B cell (primary cell): ENCODE data around the gene CERS1.

ENCODE experiments used
- EZH2 ChIP-seq: IDR thresholded peaks from 2 replicates; pipeline ENCODE4 v1.6.1; 2012; ENCODE audit warnings: borderline replicate concordance, low read depth, mild to moderate bottlenecking, moderate library complexity, low read length; ENCODE audit not compliant: insufficient read depth, poor library complexity, severe bottlenecking
- TF ChIP-seq, protein P1 (sequence below): fragments of 200-600 bp; IDR thresholded peaks from one replicate; pipeline ENCODE4 v1.8.0; 2022; ENCODE audit warnings: antibody characterized with exemption, mild to moderate bottlenecking

DNA sequence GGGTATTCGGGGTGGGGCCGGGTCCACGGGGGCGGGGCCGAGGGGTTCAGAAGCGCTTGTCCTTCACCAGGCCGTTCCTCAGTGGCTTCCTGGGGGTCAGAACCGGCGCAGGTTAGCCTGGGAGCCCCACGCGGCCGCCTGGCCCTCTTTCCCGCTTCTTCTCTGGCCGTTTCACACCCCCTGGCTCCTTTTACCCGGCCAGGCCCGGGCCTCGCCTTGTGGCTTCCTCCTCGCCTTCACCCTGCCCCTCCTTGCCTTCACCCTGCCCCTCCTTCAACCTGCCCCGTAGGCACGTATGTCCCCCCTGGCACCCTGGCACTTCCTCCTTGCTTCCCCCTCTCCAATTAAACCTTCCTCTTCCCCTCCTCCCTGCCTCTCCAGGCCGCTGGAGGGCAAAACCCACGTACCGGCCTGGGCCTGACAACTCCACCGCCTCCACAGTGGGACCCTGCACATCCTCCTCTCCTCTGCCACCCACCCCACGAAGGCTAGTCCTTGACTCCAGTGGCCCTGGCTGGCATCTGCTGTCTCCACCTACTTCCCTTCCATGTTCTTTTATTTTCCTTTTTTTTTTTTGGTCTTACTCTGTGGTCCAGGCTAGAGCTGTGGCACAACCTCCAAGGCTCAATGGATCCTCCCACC, 25.3 kb downstream of the CERS1 start:
- TF ChIP-seq, protein P1, sequence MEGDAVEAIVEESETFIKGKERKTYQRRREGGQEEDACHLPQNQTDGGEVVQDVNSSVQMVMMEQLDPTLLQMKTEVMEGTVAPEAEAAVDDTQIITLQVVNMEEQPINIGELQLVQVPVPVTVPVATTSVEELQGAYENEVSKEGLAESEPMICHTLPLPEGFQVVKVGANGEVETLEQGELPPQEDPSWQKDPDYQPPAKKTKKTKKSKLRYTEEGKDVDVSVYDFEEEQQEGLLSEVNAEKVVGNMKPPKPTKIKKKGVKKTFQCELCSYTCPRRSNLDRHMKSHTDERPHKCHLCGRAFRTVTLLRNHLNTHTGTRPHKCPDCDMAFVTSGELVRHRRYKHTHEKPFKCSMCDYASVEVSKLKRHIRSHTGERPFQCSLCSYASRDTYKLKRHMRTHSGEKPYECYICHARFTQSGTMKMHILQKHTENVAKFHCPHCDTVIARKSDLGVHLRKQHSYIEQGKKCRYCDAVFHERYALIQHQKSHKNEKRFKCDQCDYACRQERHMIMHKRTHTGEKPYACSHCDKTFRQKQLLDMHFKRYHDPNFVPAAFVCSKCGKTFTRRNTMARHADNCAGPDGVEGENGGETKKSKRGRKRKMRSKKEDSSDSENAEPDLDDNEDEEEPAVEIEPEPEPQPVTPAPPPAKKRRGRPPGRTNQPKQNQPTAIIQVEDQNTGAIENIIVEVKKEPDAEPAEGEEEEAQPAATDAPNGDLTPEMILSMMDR, result no peak
- TF ChIP-seq EZH2, result no peak
